Thoracic aorta (tissue), 2 donors: ENCODE results near the gene CIB4. TPM values are rescaled to one million over a fixed set of nuclear protein-coding genes. Genes with fewer than 3 reads are reported as not detected.

Source experiments
- ATAC-seq: fragments of 150-250 bp; one replicate; pipeline ENCODE4 v1.8.0; 2017; ENCODE audit warnings: low read depth; ENCODE audit not compliant: insufficient number of reproducible peaks, low FRiP score
- DNase-seq: peaks from one replicate; pipeline ENCODE4 v3.0.0-alpha.2; 2020; ENCODE audit warnings: low spot score
- H3K27ac ChIP-seq, 2 donors: fragments of 200-600 bp; sonication (generic); 1 replicate in 1 of 2; 2 replicates in 1 of 2; pipeline ENCODE4 v1.5.1; 2016; ENCODE audit warnings: mild to moderate bottlenecking in 2 of 2, moderate library complexity in 2 of 2
- H3K27me3 ChIP-seq: fragments of 200-600 bp; sonication (generic); replicated peaks from 2 replicates; pipeline ENCODE4 v1.6.0; 2016; ENCODE audit warnings: mild to moderate bottlenecking; ENCODE audit not compliant: insufficient read depth
- H3K36me3 ChIP-seq: fragments of 200-600 bp; sonication (generic); one replicate; pipeline ENCODE4 v1.5.1; 2016
- H3K4me1 ChIP-seq, 2 donors: fragments of 200-600 bp; sonication (generic); 1 replicate in 1 of 2; 2 replicates in 1 of 2; pipeline versions ENCODE4 v1.5.1 to v1.6.0; 2016; ENCODE audit warnings: low read depth in 2 of 2, mild to moderate bottlenecking in 1 of 2; ENCODE audit not compliant: control insufficient read depth in 1 of 2
- H3K4me3 ChIP-seq: fragments of 200-600 bp; sonication (generic); 2 replicates; pipeline ENCODE4 v1.5.1; 2016; ENCODE audit warnings: mild to moderate bottlenecking
- H3K9me3 ChIP-seq: fragments of 200-600 bp; sonication (generic); 2 replicates; pipeline ENCODE4 v1.5.1; 2016
- total RNA-seq, 2 donors: library from RNA; depleted of rRNA; stranded (reverse); fragments of >200 nt; gene quantifications; one replicate each; pipeline versions ENCODE4 v1.1.0 to v1.2.3, GENCODE V29; 2016
- TF ChIP-seq, protein P1 (sequence below): fragments of 200-600 bp; sonication (generic); IDR thresholded peaks from one replicate; pipeline ENCODE4 v1.5.1; 2019; ENCODE audit warnings: antibody characterized with exemption

The CIB4 gene
- total RNA-seq, 2 donors from 2014 or later = not detected

- H3K27ac ChIP-seq = no peak overlapping the region
- no peak overlapping the region for H3K4me3 ChIP-seq
- DNase-seq (no peak), ATAC-seq (no peak)
- H3K27me3 ChIP-seq = no peaks in the 10 kb centered on the region
- H3K9me3 ChIP-seq = no peaks in the 10 kb centered on the region
- no peaks in the 10 kb centered on the region for H3K36me3 ChIP-seq
- H3K4me1 ChIP-seq = no peaks in the 10 kb centered on the region
- TF ChIP-seq, protein P1, sequence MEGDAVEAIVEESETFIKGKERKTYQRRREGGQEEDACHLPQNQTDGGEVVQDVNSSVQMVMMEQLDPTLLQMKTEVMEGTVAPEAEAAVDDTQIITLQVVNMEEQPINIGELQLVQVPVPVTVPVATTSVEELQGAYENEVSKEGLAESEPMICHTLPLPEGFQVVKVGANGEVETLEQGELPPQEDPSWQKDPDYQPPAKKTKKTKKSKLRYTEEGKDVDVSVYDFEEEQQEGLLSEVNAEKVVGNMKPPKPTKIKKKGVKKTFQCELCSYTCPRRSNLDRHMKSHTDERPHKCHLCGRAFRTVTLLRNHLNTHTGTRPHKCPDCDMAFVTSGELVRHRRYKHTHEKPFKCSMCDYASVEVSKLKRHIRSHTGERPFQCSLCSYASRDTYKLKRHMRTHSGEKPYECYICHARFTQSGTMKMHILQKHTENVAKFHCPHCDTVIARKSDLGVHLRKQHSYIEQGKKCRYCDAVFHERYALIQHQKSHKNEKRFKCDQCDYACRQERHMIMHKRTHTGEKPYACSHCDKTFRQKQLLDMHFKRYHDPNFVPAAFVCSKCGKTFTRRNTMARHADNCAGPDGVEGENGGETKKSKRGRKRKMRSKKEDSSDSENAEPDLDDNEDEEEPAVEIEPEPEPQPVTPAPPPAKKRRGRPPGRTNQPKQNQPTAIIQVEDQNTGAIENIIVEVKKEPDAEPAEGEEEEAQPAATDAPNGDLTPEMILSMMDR = no peak
These were observed 99.0 kb downstream of the CIB4 start for GRCh38 chr2:26542194-26542455.

DNA sequence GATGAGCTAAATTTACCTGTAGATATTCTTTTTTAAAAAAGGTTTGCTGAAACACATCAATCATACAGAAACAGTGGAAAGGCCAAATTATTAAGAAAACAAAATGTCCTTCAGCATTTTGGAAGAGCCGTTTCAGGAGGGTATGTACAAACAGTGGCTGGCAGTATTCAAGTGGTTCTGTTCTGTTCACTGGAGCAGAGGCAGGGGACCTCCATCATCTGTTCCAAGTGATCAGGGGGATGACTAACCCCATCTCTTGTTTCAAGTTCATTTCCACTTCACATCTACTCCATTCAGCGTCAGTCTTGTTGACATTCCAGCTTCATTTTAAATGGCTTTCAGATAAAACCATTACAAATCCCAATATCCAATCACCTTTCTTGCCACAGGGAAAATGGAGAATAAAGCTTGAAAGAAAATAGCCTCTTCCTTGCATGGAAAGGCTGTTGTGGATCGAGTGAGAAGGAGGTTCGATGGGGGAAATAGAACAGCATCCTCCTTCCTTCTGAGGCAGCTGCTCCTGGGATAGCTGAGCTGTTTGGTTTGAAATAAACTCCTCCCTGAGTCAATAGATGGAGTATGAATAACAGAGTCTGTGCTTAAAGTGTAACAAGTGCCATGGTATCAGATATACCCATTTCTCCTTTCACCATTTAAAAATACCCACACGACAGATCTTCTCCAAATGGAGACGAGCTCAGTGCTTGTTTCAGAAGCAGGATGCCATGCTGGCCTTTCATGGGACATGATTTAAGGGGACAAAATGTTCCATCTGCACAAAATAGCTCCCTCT lies 99.6 kb downstream of the CIB4 start:
- no peak for ATAC-seq
- no peak for DNase-seq

GRCh38 chr2:26540961-26541360 lies 100.2 kb downstream of the CIB4 start:
- TF ChIP-seq, protein P1 = no peak
- DNase-seq (no peak), ATAC-seq (no peak)
- H3K27ac ChIP-seq = no peak overlapping the region
- no peaks in the 10 kb centered on the region for H3K27me3 ChIP-seq
- H3K9me3 ChIP-seq = no peaks in the 10 kb centered on the region
- no peak overlapping the region for H3K4me3 ChIP-seq
- no peaks in the 10 kb centered on the region for H3K36me3 ChIP-seq
- H3K4me1 ChIP-seq = no peaks in the 10 kb centered on the region

More for the DNA sequence above, 99.6 kb downstream of the CIB4 start:
- H3K9me3 ChIP-seq = no peaks in the 10 kb centered on the region
- H3K4me3 ChIP-seq = no peak overlapping the region
- H3K4me1 ChIP-seq = no peaks in the 10 kb centered on the region
- H3K27ac ChIP-seq = no peak overlapping the region
- no peaks in the 10 kb centered on the region for H3K27me3 ChIP-seq
- TF ChIP-seq, protein P1 = no peak
- H3K36me3 ChIP-seq = no peaks in the 10 kb centered on the region

DNA sequence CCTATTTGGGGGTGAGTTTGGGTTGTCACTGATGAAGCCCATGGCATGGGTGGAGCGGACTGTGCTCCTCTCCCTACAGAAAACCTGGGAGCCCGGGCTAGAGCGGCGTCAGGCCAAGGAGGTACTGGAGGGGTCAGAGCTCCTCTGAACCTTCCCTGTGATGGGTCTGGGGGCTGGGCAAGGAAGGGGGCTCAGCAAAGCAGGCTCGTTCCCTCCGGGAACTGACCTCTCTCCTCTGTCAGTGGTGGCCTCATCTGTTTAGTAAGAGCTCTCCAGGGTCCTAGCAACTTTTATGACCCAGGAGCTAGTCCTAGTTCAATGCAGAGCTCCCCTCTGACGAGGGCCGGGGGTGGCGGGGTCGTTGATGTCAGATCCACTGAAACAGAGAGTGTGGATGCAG lies 100.9 kb downstream of the CIB4 start:
- Histone ChIP-seq H3K36me3 (no peaks in the 10 kb centered on the region), H3K4me3 (no peak overlapping the region), H3K27me3 (no peaks in the 10 kb centered on the region), H3K27ac (no peak overlapping the region), H3K9me3 (no peaks in the 10 kb centered on the region), H3K4me1 (no peaks in the 10 kb centered on the region)
- TF ChIP-seq, protein P1 = no peak
- ATAC-seq = no peak
- no peak for DNase-seq

DNA sequence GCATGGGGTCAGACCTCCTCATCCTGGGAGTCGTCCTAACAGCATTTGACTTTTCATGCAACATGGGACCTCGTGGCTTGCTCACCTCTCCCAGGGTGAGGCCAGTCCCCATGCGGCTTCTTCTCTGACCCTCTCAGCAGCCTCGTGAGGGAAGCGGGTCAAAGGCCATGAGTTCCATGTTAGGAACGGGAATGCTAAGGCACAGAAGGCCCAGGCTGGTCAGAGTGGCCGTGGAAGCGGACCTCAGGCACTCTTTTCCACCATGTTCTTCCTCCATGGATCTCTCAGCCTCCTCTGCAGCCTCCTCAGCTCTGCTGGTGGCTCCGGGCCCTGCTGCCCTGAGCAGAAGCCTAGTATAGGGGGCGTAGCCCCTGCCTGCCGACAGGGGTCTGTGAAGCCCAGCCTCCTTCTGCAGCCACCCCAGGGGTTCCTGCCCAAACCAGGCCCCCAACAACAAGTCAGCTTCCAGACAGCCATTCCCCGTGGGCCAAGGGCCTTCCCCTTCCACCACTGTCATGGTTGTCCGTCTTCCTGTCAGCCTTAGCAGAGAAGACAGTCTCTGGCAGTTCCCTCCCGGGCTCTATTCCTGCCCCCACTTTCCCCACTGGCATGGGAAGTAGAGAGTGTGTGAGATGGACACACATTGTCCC lies 103.2 kb downstream of the CIB4 start:
- H3K27me3 ChIP-seq = no peaks in the 10 kb centered on the region
- no peak overlapping the region for H3K27ac ChIP-seq
- no peaks in the 10 kb centered on the region for H3K9me3 ChIP-seq
- DNase-seq (no peak), ATAC-seq (no peak)
- TF ChIP-seq, protein P1 = no peak
- H3K36me3 ChIP-seq = no peaks in the 10 kb centered on the region
- no peaks in the 10 kb centered on the region for H3K4me1 ChIP-seq
- no peak overlapping the region for H3K4me3 ChIP-seq
